Lower lobe of right lung (tissue), 2 donors: ENCODE data around the gene PTPRG. TPM values are rescaled to one million over a fixed set of nuclear protein-coding genes. Genes with fewer than 3 reads are reported as not detected.
A peak's percentile ranks its signal among the peaks of the same experiment; 100 is the strongest.

Source experiments
- ATAC-seq, 2 donors: fragments of 200-7000 bp; cut with Tn5 transposase; one replicate each; pipeline ENCODE4 v1.9.1; 2020 to 2022; ENCODE audit warnings: mild to moderate bottlenecking in 2 of 2, moderate library complexity in 2 of 2
- DNase-seq: peaks from one replicate; pipeline ENCODE4 v3.0.0-alpha.2; 2020
- H3K27ac ChIP-seq: fragments of 200-600 bp; one replicate; pipeline ENCODE4 v1.8.0; 2022
- H3K27me3 ChIP-seq: fragments of 200-600 bp; one replicate; pipeline ENCODE4 v1.8.0; 2022; ENCODE audit warnings: low read depth
- H3K36me3 ChIP-seq: fragments of 200-600 bp; one replicate; pipeline ENCODE4 v1.8.0; 2022; ENCODE audit warnings: mild to moderate bottlenecking
- H3K4me1 ChIP-seq: fragments of 200-600 bp; one replicate; pipeline ENCODE4 v1.8.0; 2022
- H3K4me3 ChIP-seq: fragments of 200-600 bp; one replicate; pipeline ENCODE4 v1.8.0; 2022; ENCODE audit warnings: mild to moderate bottlenecking
- H3K9me3 ChIP-seq: fragments of 200-600 bp; one replicate; pipeline ENCODE4 v1.8.0; 2022
- intact Hi-C: fragments of 100-400 bp; cut with DNase I; formaldehyde crosslinking; loops from one replicate; pipeline ENCODE4 v1.11.0; 2022
- total RNA-seq: library from RNA; stranded (reverse); fragmentation: NEBNext Ultra II Directional; extraction: Animal tissue kit (Norgen Biotek cat#: 25700); gene quantifications from one replicate; pipeline ENCODE4 v1.2.1, GENCODE V29; 2021
- TF ChIP-seq, protein P1 (sequence below): fragments of 200-600 bp; IDR thresholded peaks from one replicate; pipeline ENCODE4 v1.8.0; 2022; ENCODE audit warnings: antibody characterized with exemption, mild to moderate bottlenecking
- donor health status: DM: no; HTN: yes; CAD: no; lungs with severe emphysema.

Gene PTPRG
- total RNA-seq, 1 donor from 2014 or later = 67.6 TPM

DNA sequence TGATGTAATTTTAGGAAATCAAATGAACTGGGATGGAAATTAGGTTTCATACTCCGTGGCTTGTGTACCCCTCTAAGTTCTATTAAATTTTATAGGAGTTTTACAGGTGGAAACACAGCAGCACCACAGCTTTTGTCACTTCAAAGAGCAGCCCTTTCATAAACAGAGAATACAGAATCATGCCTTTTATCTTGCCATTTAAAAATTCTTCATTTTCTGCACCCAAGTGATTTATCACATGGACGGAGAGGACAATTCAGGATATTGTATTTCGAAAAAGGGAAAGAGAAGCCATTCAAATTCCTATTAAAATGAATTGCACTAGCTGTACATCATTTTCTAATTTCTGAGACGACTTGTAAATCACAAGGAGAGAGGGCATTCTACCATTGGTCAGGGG, 245.4 kb downstream of the PTPRG start:
- DNase-seq (no peak), ATAC-seq (no peak)
- no peaks in the 10 kb centered on the region for H3K36me3 ChIP-seq
- peaks cover 63% of the 10 kb centered on the region for H3K4me1 ChIP-seq
- no peaks in the 10 kb centered on the region for H3K9me3 ChIP-seq
- intact Hi-C loops = no loop called here
- no peak overlapping the region for H3K27ac ChIP-seq
- TF ChIP-seq, protein P1, sequence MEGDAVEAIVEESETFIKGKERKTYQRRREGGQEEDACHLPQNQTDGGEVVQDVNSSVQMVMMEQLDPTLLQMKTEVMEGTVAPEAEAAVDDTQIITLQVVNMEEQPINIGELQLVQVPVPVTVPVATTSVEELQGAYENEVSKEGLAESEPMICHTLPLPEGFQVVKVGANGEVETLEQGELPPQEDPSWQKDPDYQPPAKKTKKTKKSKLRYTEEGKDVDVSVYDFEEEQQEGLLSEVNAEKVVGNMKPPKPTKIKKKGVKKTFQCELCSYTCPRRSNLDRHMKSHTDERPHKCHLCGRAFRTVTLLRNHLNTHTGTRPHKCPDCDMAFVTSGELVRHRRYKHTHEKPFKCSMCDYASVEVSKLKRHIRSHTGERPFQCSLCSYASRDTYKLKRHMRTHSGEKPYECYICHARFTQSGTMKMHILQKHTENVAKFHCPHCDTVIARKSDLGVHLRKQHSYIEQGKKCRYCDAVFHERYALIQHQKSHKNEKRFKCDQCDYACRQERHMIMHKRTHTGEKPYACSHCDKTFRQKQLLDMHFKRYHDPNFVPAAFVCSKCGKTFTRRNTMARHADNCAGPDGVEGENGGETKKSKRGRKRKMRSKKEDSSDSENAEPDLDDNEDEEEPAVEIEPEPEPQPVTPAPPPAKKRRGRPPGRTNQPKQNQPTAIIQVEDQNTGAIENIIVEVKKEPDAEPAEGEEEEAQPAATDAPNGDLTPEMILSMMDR = no peak
- no peaks in the 10 kb centered on the region for H3K27me3 ChIP-seq
- H3K4me3 ChIP-seq = no peak overlapping the region

DNA sequence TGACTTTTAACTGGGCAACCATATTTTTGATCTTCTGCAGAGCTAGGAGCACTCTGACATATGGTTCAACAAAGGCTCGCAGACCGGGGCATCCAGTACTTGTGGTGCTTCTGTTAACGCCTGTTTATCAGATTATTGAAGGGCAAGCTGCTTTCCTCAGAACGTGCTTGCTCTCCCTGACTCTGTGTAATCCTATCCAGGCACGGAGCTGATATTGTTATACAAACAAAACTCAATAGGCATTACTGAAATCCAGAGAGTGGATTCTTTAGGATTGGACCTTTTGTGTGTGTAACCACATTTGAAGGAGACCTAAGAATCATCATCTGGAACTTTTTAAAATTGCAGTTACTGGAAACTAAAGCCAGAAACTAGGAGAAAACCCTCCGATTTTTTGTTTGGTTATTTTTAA, 246.5 kb downstream of the PTPRG start:
- TF ChIP-seq, protein P1 = no peak
- no peak overlapping the region for H3K27ac ChIP-seq
- H3K36me3 ChIP-seq = no peaks in the 10 kb centered on the region
- DNase-seq (no peak), ATAC-seq (peak; percentile 34 to 73)
- H3K27me3 ChIP-seq = no peaks in the 10 kb centered on the region
- no peaks in the 10 kb centered on the region for H3K9me3 ChIP-seq
- intact Hi-C loops = no loop called here
- H3K4me3 ChIP-seq = no peak overlapping the region
- H3K4me1 ChIP-seq = peaks cover 56% of the 10 kb centered on the region

DNA sequence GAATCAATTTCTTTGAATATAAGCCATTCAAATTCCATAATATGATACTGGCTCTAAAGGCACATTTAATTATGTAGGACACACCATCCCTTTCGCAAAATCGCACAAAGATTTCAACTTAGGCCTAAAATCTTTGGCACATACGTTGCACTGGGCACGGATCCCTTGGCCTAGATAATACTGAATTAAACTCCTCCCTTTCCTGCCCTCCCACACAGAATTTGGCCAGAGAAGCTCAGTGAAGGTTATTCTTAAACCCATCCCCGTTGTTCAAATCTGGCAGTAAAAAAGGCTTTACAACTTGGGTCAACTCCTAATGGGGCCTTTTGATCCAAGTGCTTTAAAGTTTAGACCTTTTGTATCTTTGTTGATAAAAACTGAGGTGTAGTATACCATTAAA, 247.2 kb downstream of the PTPRG start:
- TF ChIP-seq, protein P1 = no peak
- Histone ChIP-seq H3K9me3 (no peaks in the 10 kb centered on the region), H3K27ac (no peak overlapping the region), H3K4me3 (no peak overlapping the region), H3K36me3 (no peaks in the 10 kb centered on the region), H3K4me1 (peaks cover 52% of the 10 kb centered on the region), H3K27me3 (no peaks in the 10 kb centered on the region)
- intact Hi-C loops = no loop called here
- DNase-seq (no peak), ATAC-seq (no peak)

DNA sequence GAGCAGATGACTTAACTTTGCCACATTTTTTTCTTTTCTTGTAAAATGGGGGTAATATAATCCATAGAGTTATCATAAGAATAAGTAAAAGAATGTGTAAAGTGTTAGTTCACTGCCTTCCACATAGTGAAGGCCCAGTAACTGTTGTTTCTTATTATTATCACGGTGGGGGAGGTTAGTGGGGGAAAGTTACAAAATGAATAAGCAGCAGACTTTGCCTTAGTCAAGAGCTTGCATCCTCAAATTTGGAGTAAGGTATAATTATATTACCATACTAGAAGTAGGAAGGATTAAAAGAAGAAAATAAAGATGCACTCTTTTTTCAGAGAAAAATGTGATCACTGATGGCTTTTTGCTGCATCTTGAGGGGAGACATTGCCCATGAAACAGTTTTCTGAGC, 247.6 kb downstream of the PTPRG start:
- Histone ChIP-seq H3K27ac (no peak overlapping the region), H3K4me1 (peaks cover 50% of the 10 kb centered on the region), H3K36me3 (no peaks in the 10 kb centered on the region), H3K9me3 (no peaks in the 10 kb centered on the region), H3K27me3 (no peaks in the 10 kb centered on the region), H3K4me3 (no peak overlapping the region)
- TF ChIP-seq, protein P1 = no peak
- intact Hi-C loops = no loop called here
- ATAC-seq (no peak), DNase-seq (no peak)

DNA sequence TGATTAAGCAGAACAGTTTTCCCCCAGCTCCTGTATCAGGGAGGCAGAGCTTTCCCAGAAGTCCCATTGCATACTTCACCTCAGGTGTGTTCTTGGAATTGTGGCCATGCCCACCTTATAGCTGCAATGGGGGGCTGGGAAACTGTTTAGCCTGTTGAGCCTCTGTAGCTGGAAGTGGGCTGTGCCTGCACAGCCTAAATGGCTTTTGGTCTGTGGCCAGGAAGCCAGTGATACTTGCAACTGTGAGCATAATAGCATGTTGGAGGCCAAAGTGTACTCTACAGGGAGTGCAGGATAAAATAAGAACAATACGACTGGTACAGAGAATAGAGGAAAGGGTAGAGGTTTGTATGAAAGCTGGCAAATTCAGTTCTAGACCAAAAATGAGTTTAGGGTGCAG, 248.5 kb downstream of the PTPRG start:
- H3K27ac ChIP-seq = no peak overlapping the region
- no peaks in the 10 kb centered on the region for H3K27me3 ChIP-seq
- DNase-seq (no peak), ATAC-seq (peak; percentile 27 to 48)
- H3K4me1 ChIP-seq = peaks cover 49% of the 10 kb centered on the region
- intact Hi-C loops = no loop called here
- H3K4me3 ChIP-seq = no peak overlapping the region
- H3K36me3 ChIP-seq = no peaks in the 10 kb centered on the region
- TF ChIP-seq, protein P1 = no peak
- no peaks in the 10 kb centered on the region for H3K9me3 ChIP-seq
